ENCODE results near the gene FOXP1. TPM values are rescaled to one million over a fixed set of nuclear protein-coding genes. Genes with fewer than 3 reads are reported as not detected.

FOXP1 gene
- total RNA-seq, 1 donor from 2014 or later, result 41.2 TPM

GRCh38 chr3:71408903-71409302 lies 174.6 kb downstream of the FOXP1 start:
- Histone ChIP-seq H3K4me1 (peaks cover 17% of the 10 kb centered on the region), H3K27ac (replicated peaks) (no peak overlapping the region), H3K4me3 (no peak overlapping the region), H3K9me3 (replicated peaks) (no peaks in the 10 kb centered on the region), H3K36me3 (no peaks in the 10 kb centered on the region), H3K27me3 (ENCODE audit: low read depth) (no peaks in the 10 kb centered on the region)
- intact Hi-C loops (cut with micrococcal nuclease), result no loop called here
- no peak for TF ChIP-seq CTCF (IDR thresholded peaks at IDR 0.05; ENCODE audit: borderline replicate concordance)
- DNase-seq, result no peak

GRCh38 chr3:71407823-71408222 lies 175.7 kb downstream of the FOXP1 start:
- peaks cover 17% of the 10 kb centered on the region for H3K4me1 ChIP-seq
- no peak overlapping the region for H3K4me3 ChIP-seq
- intact Hi-C loops (cut with micrococcal nuclease), result no loop called here
- TF ChIP-seq CTCF (IDR thresholded peaks at IDR 0.05; ENCODE audit: borderline replicate concordance), result no peak
- H3K9me3 ChIP-seq (replicated peaks), result no peaks in the 10 kb centered on the region
- H3K27me3 ChIP-seq (ENCODE audit: low read depth), result no peaks in the 10 kb centered on the region
- DNase-seq, result no peak
- H3K36me3 ChIP-seq, result no peaks in the 10 kb centered on the region
- no peak overlapping the region for H3K27ac ChIP-seq (replicated peaks)

GRCh38 chr3:71406972-71407810 lies 176.3 kb downstream of the FOXP1 start:
- peaks cover 17% of the 10 kb centered on the region for H3K4me1 ChIP-seq
- TF ChIP-seq CTCF (IDR thresholded peaks at IDR 0.05; ENCODE audit: borderline replicate concordance), result no peak
- no peak for DNase-seq
- H3K27ac ChIP-seq (replicated peaks), result no peak overlapping the region
- no peaks in the 10 kb centered on the region for H3K9me3 ChIP-seq (replicated peaks)
- H3K36me3 ChIP-seq, result no peaks in the 10 kb centered on the region
- intact Hi-C loops (cut with micrococcal nuclease), result no loop called here
- H3K27me3 ChIP-seq (ENCODE audit: low read depth), result no peaks in the 10 kb centered on the region
- no peak overlapping the region for H3K4me3 ChIP-seq

- Histone ChIP-seq H3K4me1 (peaks cover 31% of the 10 kb centered on the region), H3K4me3 (no peak overlapping the region), H3K9me3 (replicated peaks) (no peaks in the 10 kb centered on the region), H3K27ac (replicated peaks) (no peak overlapping the region), H3K27me3 (ENCODE audit: low read depth) (no peaks in the 10 kb centered on the region), H3K36me3 (no peaks in the 10 kb centered on the region)
- no peak for DNase-seq
- intact Hi-C loops (cut with micrococcal nuclease), result no loop called here
- TF ChIP-seq CTCF (IDR thresholded peaks at IDR 0.05; ENCODE audit: borderline replicate concordance), result no peak
These were observed 180.6 kb downstream of the FOXP1 start for GRCh38 chr3:71402911-71403310.

- Histone ChIP-seq H3K4me1 (peaks cover 27% of the 10 kb centered on the region), H3K27ac (replicated peaks) (no peak overlapping the region), H3K4me3 (no peak overlapping the region), H3K27me3 (ENCODE audit: low read depth) (no peaks in the 10 kb centered on the region), H3K9me3 (replicated peaks) (no peaks in the 10 kb centered on the region), H3K36me3 (no peaks in the 10 kb centered on the region)
- no peak for TF ChIP-seq CTCF (IDR thresholded peaks at IDR 0.05; ENCODE audit: borderline replicate concordance)
- intact Hi-C loops (cut with micrococcal nuclease), result no loop called here
- DNase-seq, result no peak
These were observed 181.2 kb downstream of the FOXP1 start for GRCh38 chr3:71402280-71402679.
